Hindlimb muscle (tissue), 1 donor: ENCODE measurements around the gene CD63. TPM values are rescaled to one million over a fixed set of nuclear protein-coding genes. Genes with fewer than 3 reads are reported as not detected.
A peak's percentile ranks its signal among the peaks of the same experiment; 100 is the strongest.

Source experiments
- DNase-seq: peaks from one replicate; pipeline ENCODE4 v3.0.0-alpha.2; 2013
- polyA plus RNA-seq: library from polyadenylated mRNA; unstranded; fragments of 120-200 nt; gene quantifications from one replicate; pipeline ENCODE4 v1.2.1, GENCODE V29; 2013; ENCODE audit not compliant: insufficient read length

Gene CD63
- polyA plus RNA-seq, 1 donor, result 781 TPM

- no peak for DNase-seq
Measured at GRCh38 chr12:55686366-55687010, 42.3 kb downstream of the CD63 start.

- no peak for DNase-seq
Measured at GRCh38 chr12:55685671-55686070, 43.1 kb downstream of the CD63 start.

GRCh38 chr12:55684761-55685370, 43.9 kb downstream of the CD63 start:
- no peak for DNase-seq

- no peak for DNase-seq
Measured at GRCh38 chr12:55683676-55684075, 45.1 kb downstream of the CD63 start.

- DNase-seq, result no peak
Measured at GRCh38 chr12:55682087-55682796, 46.6 kb downstream of the CD63 start.

GRCh38 chr12:55681142-55682077, 47.4 kb downstream of the CD63 start:
- peak; percentile 46 for DNase-seq

- no peak for DNase-seq
Measured at GRCh38 chr12:55679691-55680090, 49.1 kb downstream of the CD63 start.

GRCh38 chr12:55676707-55677106, 52.1 kb downstream of the CD63 start:
- DNase-seq, result no peak

GRCh38 chr12:55675666-55676065, 53.1 kb downstream of the CD63 start:
- DNase-seq, result no peak

Other genes starting within 250 kb of the CD63 start
- gene OR6C68, start 236.6 kb downstream of the CD63 start, polyA plus RNA-seq, result not detected
- gene OR6C4, start 179.4 kb downstream of the CD63 start, polyA plus RNA-seq, result not detected
- not detected for gene OR2AP1, start 156.5 kb downstream of the CD63 start, polyA plus RNA-seq
- gene OR10P1, start 92.1 kb downstream of the CD63 start, polyA plus RNA-seq, result not detected
- 466 TPM for gene ITGA7, start 21.1 kb downstream of the CD63 start, polyA plus RNA-seq
- gene BLOC1S1, start 13.0 kb downstream of the CD63 start, polyA plus RNA-seq, result 109 TPM
- 31.4 TPM for gene RDH5, start 8.6 kb downstream of the CD63 start, polyA plus RNA-seq
- gene GDF11, start 14.1 kb upstream of the CD63 start, polyA plus RNA-seq, result 17.2 TPM
- 64.9 TPM for gene SARNP, start 88.7 kb upstream of the CD63 start, polyA plus RNA-seq
- 16.4 TPM for gene ORMDL2, start 89.0 kb upstream of the CD63 start, polyA plus RNA-seq
- 23.3 TPM for gene DNAJC14, start 100.6 kb upstream of the CD63 start, polyA plus RNA-seq
- gene MMP19, start 113.9 kb upstream of the CD63 start, polyA plus RNA-seq, result 3.8 TPM
- 18.9 TPM for gene PYM1, start 198.9 kb upstream of the CD63 start, polyA plus RNA-seq
- 16.3 TPM for gene DGKA, start 202.2 kb upstream of the CD63 start, polyA plus RNA-seq
- gene PMEL, start 237.0 kb upstream of the CD63 start, polyA plus RNA-seq, result 2.0 TPM
- gene CDK2, start 237.8 kb upstream of the CD63 start, polyA plus RNA-seq, result 23.7 TPM
- gene RAB5B, start 245.1 kb upstream of the CD63 start, polyA plus RNA-seq, result 124 TPM